Kidney (tissue), 14 donors: ENCODE measurements around the gene ESX1. TPM values are rescaled to one million over a fixed set of nuclear protein-coding genes. Genes with fewer than 3 reads are reported as not detected.

Source experiments
- DNase-seq, 5 donors: peaks; one replicate each; pipeline ENCODE4 v3.0.0-alpha.2; 2013 to 2020
- FAIRE-seq: peaks from 2 replicates; lab custom pipeline; 2012; peaks lifted over from hg19 to GRCh38; lab: Jason Lieb, UNC
- H3K27ac ChIP-seq, 2 donors: one replicate each; pipeline ENCODE4 v1.7.0; 2013; ENCODE audit warnings: low read depth in 2 of 2, low read length in 2 of 2, inconsistent platforms in 1 of 2
- H3K27me3 ChIP-seq: one replicate; pipeline ENCODE4 v1.7.1; 2013; ENCODE audit warnings: low read length, inconsistent platforms; ENCODE audit not compliant: control insufficient read depth, insufficient read depth
- H3K36me3 ChIP-seq, 3 donors: one replicate each; pipeline versions ENCODE4 v1.7.0 to v1.7.1; 2013; ENCODE audit warnings: low read length in 3 of 3, control low read depth in 1 of 3, inconsistent platforms in 1 of 3; ENCODE audit not compliant: insufficient read depth in 3 of 3, control insufficient read depth in 2 of 3
- H3K4me1 ChIP-seq, 3 donors: one replicate each; pipeline versions ENCODE4 v1.7.0 to v1.7.1; 2013; ENCODE audit warnings: low read length in 3 of 3, inconsistent platforms in 1 of 3, low read depth in 1 of 3; ENCODE audit not compliant: control insufficient read depth in 2 of 3, insufficient read depth in 2 of 3
- H3K4me3 ChIP-seq, 3 donors: one replicate each; pipeline versions ENCODE4 v1.7.0 to v1.8.1; 2013; ENCODE audit warnings: low read length in 3 of 3, control low read depth in 1 of 3, inconsistent platforms in 1 of 3
- H3K9ac ChIP-seq, 3 donors: one replicate each; pipeline versions ENCODE4 v1.7.0 to v1.7.1; 2013; ENCODE audit warnings: low read length in 3 of 3, control low read depth in 1 of 3, inconsistent platforms in 1 of 3
- H3K9me3 ChIP-seq, 3 donors: one replicate each; pipeline versions ENCODE4 v1.7.0 to v1.7.1; 2013; ENCODE audit warnings: low read length in 3 of 3, control low read depth in 1 of 3, inconsistent platforms in 1 of 3; ENCODE audit not compliant: control insufficient read depth in 2 of 3, insufficient read depth in 1 of 3
- intact Hi-C: fragments of 100-400 bp; cut with DNase I; formaldehyde crosslinking; loops from one replicate; pipeline ENCODE4 v1.11.1; 2022
- polyA plus RNA-seq: library from polyadenylated mRNA; stranded (reverse); fragments of 350-450 nt; fragmentation: Illumina TruSeq; extraction: RNeasy Lipid Tissue Mini Kit (QIAGEN cat#74804); gene quantifications from one replicate; pipeline ENCODE4 v1.2.3, GENCODE V29; 2014; ENCODE audit warnings: low read depth, low replicate concordance; ENCODE audit not compliant: insufficient read depth
- total RNA-seq: library from RNA; stranded (reverse); fragmentation: NEBNext Ultra II Directional; extraction: Animal tissue kit (Norgen Biotek cat#: 25700); gene quantifications from one replicate; pipeline ENCODE4 v1.2.1, GENCODE V29; 2021
- TF ChIP-seq, protein P1 (sequence below): IDR thresholded peaks from 3 replicates; pipeline ENCODE4 v1.5.1; 2012; ENCODE audit warnings: mild to moderate bottlenecking, moderate library complexity, borderline replicate concordance; ENCODE audit not compliant: insufficient read depth; ENCODE audit errors: extremely low read depth
- donor health status: control.
- donor health status: control.
- donor health status: control.
- donor health status: control.
- donor health status: control.
- donor health status: DM: yes; HTN: yes; CAD: no.
- donor health status: Normal renal cell carcinoma (clear cell type).

Gene ESX1
- total and polyA plus RNA-seq, 2 donors from 2014 or later, result not detected

DNA sequence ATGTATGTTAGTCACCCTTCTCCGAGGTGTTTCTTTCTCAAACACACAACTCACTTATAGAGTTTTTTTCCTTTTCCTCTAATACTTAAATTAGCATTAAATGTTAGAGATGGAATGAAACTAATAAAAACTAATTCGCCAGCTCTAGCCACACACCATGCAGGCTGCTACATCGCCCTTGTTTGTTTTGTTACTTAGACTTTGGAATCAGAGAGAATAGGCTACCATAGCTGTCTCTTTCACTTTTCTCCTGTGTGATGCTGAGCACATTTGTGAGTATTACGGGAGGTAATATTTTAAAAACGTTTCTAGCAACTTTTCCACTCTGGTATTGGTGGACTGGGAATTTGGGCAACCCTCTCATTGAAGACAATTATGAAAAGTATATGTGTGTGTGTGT lies 43.5 kb downstream of the ESX1 start:
- H3K27me3 ChIP-seq, result no peaks in the 10 kb centered on the region
- intact Hi-C loops, result no loop called here

DNA sequence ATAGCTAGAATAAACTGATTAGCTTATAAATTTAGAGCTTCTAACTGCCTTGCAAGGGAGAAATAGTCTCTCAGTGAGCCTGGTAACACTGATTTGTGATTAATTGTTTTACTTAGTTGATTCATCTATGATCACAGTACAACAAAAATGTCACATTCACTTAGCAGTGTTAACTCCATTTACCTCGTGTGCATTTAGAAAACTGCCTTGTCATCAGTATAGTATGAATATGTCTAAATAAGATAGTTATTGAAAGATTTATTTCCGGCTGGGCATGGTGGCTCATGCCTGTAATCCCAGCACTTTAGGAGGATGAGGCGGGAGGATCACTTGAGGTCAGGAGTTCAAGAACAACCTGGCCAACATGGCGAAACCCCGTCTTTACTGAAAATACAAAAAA lies 49.2 kb downstream of the ESX1 start:
- H3K4me1 ChIP-seq, result no peaks in the 10 kb centered on the region
- no peaks in the 10 kb centered on the region for H3K9me3 ChIP-seq
- H3K27me3 ChIP-seq, result peaks cover 2% of the 10 kb centered on the region
- DNase-seq, result no peak
- no peak overlapping the region for H3K9ac ChIP-seq
- no peak overlapping the region for H3K27ac ChIP-seq
- H3K36me3 ChIP-seq, result peaks cover 0 to 3% (median 0%) of the 10 kb centered on the region in 3 donors
- intact Hi-C loops, result no loop called here
- no peak overlapping the region for H3K4me3 ChIP-seq
- FAIRE-seq, result no peak
- TF ChIP-seq, protein P1, sequence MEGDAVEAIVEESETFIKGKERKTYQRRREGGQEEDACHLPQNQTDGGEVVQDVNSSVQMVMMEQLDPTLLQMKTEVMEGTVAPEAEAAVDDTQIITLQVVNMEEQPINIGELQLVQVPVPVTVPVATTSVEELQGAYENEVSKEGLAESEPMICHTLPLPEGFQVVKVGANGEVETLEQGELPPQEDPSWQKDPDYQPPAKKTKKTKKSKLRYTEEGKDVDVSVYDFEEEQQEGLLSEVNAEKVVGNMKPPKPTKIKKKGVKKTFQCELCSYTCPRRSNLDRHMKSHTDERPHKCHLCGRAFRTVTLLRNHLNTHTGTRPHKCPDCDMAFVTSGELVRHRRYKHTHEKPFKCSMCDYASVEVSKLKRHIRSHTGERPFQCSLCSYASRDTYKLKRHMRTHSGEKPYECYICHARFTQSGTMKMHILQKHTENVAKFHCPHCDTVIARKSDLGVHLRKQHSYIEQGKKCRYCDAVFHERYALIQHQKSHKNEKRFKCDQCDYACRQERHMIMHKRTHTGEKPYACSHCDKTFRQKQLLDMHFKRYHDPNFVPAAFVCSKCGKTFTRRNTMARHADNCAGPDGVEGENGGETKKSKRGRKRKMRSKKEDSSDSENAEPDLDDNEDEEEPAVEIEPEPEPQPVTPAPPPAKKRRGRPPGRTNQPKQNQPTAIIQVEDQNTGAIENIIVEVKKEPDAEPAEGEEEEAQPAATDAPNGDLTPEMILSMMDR, result no peak

More for the DNA sequence above, 43.5 kb downstream of the ESX1 start:
- DNase-seq (no peak), FAIRE-seq (no peak)
- H3K9ac ChIP-seq, result no peak overlapping the region
- no peak overlapping the region for H3K4me3 ChIP-seq
- no peak overlapping the region for H3K27ac ChIP-seq
- H3K9me3 ChIP-seq, result no peaks in the 10 kb centered on the region
- TF ChIP-seq, protein P1, result no peak
- no peaks in the 10 kb centered on the region for H3K36me3 ChIP-seq
- H3K4me1 ChIP-seq, result no peaks in the 10 kb centered on the region

Other genes with a start within 250 kb of the ESX1 start
- not detected for gene H2BW1, start 241.2 kb downstream of the ESX1 start, total RNA-seq
- gene H2BW1, start 241.2 kb downstream of the ESX1 start, polyA plus RNA-seq, result not detected
- gene H2BW2, start 215.0 kb downstream of the ESX1 start, total RNA-seq, result not detected
- gene H2BW2, start 215.0 kb downstream of the ESX1 start, polyA plus RNA-seq, result not detected
- gene TMSB15C, start 178.7 kb downstream of the ESX1 start, total RNA-seq, result 1.5 TPM
- 0.28 TPM for gene TMSB15C, start 178.7 kb downstream of the ESX1 start, polyA plus RNA-seq
- 0.79 TPM for gene ZCCHC18, start 142.4 kb downstream of the ESX1 start, total RNA-seq
- gene ZCCHC18, start 142.4 kb downstream of the ESX1 start, polyA plus RNA-seq, result 3.3 TPM
- gene SLC25A53, start 97.9 kb downstream of the ESX1 start, total RNA-seq, result 12.1 TPM
- gene SLC25A53, start 97.9 kb downstream of the ESX1 start, polyA plus RNA-seq, result 5.0 TPM
- 37.4 TPM for gene FAM199X, start 88.5 kb downstream of the ESX1 start, total RNA-seq
- gene FAM199X, start 88.5 kb downstream of the ESX1 start, polyA plus RNA-seq, result 12.6 TPM